HG03045 (cell line): Measurements from ENCODE around the gene NAALADL2.
"Not testable (repeated sequence)": the region's sequence is repeated elsewhere in the genome, so short reads cannot be mapped to it uniquely, and the experiment has no call there.

Experiments used
- ATAC-seq: cut with Tn5 transposase; IDR thresholded peaks from one replicate; pipeline ENCODE4 v1.9.1; 2021; ENCODE audit warnings: mild to moderate bottlenecking, moderate library complexity; ENCODE audit not compliant: unreplicated experiment

The NAALADL2 gene

DNA sequence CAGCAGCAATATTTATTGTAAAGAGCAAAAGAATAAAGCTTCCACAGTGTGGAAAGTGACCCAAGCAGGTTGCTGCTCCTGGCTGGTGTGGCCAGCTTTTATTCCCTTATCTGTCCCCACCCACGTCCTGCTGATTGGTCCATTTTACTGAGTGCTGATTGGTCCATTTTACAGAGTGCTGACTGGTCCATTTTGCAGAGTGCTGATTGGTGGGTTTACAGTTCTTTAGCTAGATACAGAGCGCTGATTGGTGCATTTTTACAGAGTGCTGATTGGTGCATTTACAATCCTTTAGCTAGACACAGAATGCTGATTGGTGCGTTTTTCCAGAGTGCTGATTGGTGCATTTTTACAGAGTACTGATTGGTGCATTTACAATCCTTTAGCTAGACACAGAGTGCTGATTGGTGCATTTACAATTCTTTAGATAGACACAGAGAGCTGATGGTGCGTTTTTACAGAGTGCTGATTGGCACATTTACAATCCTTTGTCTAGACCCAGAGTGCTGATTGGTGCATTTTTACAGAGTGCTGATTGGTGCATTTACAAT lies 601.8 kb downstream of the NAALADL2 start:
- ATAC-seq: not testable (repeated sequence)

DNA sequence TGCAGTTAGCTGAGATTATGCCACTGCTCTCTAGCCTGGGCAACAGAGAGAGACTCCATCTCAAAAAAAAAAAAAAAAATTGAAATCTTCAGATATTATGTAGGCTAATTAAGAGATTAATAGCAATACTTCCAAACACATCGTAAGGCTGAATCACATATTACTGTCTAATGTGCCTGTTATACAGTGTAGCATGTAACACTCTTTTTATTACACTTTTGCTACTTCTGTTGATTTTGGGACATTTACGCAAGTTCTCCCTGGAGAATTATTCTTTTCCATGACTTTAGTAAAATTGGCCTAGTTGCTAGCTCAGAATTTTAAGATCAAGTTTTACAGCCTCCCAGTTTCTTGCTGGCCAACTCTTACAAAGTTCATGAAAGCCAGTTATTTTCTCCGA lies 605.2 kb downstream of the NAALADL2 start:
- ATAC-seq: no peak

DNA sequence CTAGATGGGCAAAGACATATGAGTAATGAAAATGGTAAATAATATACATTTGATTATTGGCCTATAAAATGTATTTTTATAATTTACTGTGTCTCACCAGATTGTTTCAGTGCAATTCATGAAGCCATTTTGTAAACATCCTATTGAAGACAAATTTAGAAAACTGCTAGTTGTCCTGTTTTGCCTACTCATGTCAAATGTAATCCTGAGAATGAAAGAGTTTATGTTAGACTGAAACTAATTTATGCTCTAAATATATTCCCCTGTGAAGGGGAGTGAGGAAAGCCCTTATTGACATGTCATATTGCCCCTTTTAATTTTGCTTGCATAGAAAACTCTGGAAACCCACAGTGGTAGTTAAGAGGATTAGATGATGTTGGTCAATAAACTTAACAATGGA lies 610.0 kb downstream of the NAALADL2 start:
- no peak for ATAC-seq

DNA sequence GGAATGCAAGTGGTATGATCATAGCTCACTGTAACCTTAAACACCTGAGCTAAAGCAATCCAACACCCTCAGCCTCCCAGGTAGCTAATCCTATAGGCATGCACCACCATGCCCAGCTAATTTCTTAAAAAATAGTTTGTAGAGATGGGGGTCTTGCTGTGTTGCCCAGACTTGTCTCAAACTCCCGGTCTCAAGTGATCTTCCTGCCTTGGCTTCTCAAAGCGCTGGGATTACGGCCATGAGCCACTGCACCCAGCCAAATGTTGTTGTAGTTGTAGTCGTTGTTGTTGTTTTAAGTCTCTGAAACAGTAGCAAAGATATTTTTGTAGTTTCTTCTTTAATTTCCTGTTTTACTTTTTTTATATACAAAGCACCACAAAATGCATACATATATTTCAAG lies 616.6 kb downstream of the NAALADL2 start:
- no peak for ATAC-seq

DNA sequence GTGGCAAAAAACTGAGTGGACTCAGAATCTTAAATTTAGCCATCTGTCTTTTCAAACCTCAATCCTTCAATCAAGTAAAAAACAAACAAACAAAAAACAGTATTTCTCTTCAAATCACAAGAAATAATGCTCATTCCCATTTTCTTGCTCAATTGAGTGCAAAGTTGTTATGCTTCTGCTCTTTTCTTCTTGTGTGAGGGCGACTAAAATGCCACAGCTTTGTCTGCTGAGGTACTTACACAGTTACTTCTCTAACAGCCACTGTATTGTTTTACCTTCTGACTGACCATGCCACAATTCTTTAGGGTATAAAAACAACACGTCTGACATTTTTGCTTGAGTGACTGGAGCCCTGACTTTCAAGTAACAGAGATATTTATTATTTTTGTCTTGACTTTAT lies 617.4 kb downstream of the NAALADL2 start:
- no peak for ATAC-seq

DNA sequence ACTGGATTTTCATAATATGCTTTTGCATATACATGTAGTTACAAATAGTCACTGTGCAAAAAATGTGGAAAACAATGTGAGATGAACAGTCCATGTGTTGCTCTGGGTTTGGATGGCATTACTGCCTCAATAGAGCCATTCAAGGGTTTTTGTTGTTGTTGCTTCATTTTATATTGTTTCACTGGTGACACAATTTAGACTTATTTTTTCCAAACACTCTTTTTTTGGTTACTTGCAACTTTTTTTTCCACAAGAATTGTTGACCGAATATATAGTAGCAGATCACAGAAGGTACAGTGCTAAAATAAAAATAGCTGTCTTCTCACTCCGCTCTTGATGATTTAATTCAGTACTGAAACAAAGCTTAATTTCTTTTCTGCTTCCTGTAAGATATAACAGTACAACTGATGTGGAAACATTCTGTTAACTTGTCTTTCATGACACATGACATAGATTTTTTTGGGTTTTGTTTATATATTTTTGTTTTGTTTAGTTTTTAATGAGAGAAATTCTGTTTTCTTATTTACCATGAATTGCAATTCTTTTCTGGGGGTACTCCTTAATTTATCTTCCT lies 618.6 kb downstream of the NAALADL2 start:
- ATAC-seq: no peak

DNA sequence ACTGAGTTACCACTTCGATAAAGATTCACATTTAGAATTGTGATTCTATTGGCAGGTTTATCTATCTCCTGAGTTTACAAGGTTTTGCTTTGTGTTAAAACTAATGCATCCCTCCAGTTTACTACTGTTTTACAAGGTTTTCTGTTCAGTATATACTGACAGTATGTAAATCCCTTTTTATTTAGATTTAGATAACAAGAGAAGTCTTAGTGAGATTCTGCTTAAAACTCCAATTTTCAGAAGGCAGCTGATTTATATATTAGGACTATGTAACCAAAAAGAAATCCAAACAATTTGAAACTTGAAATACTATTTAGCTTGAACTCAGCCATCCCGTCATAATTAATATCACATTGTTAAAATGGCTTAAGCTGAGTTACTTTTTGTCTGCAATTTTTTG lies 619.2 kb downstream of the NAALADL2 start:
- ATAC-seq: no peak

DNA sequence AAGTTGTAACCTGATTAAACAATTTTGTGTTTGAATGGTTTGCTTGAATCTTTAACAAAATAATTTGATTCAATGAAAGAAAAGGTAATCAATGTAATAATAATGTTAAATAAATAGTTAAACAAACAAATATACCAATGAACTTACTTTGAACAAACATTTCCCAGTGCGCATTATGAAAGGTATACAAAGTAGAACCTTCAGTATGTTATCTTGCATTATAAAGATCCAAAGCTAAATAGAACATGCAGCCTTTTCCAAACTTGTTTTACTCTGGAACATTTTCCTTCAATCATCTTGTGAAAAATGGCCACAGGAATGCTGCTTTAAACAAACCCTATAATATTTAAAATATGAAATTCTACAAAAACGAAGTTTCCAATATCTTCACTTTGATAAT lies 620.0 kb downstream of the NAALADL2 start:
- ATAC-seq: no peak

DNA sequence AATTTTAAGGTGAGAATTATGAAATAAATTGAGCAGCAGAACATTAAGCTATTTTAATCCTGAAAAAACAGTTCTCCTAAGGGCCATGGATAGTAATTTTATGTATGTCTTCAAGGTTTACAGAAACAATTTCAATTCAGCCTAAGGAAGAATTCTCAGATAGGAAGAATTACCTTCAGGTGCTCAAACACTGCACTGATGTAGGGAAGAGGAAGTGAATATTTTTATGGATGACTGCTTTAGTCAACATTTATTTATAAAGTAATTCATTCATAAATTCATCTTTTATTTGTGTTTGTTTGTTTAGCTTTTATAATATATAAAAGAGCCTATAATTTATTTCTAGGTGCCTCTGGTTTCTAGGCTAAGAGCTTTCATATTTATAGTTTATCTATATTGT lies 620.7 kb downstream of the NAALADL2 start:
- ATAC-seq: no peak

DNA sequence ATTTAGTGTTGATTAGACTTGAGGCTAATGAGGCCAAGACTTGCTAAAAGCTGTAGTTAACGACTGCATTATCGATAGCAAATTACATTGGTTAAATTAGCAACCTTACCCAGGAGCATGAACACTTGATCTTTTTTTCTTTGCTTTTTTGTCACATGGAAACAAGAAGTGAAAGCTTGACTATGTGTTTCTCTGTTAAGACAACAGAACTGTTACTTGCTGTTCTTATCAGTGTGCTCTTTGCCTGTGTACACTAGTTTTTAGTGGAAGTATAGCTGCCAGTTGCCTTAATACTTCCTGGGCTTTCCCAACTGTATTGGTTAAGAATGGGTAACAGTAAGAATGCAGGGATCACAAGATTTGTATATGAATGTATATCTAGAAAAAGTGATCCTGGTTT lies 625.5 kb downstream of the NAALADL2 start:
- no peak for ATAC-seq

DNA sequence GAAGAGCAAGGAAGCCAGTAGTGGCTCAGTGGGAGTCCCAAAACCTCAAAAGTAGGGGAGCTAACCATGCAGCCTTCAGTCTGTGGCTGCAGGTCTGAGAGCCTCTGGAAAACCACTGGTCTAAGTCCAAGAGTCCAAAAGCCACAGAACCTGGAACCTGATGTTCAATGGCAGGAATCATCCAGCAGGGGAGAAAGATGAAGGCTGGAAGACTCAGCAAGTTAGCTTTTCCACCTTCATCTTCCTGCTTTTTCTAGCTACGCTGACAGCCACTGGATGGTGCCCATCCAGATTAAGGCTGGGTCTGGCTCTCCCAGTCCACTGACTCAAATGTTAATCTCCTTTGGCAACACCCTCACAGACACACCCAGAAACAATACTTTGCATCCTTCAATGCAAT lies 626.3 kb downstream of the NAALADL2 start:
- ATAC-seq: no peak

DNA sequence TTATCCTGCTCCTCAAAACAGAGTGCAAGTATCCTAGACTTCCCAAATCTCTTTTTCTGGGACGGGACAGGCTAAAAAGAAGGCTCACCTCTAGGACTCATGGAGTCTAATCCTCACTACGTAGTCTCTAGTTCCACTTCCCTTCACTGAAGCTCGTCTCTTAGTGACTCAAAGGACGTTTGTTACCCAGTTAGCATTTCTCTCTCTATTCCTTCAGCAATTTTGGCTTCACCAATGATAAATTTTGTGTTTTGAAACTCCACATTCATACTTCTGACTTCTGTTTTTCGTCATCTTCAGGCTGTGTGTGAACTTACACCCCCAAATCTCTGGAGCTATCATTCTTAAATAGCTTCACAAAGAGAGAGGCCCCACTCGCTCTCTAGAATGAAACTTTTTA lies 627.1 kb downstream of the NAALADL2 start:
- no peak for ATAC-seq

DNA sequence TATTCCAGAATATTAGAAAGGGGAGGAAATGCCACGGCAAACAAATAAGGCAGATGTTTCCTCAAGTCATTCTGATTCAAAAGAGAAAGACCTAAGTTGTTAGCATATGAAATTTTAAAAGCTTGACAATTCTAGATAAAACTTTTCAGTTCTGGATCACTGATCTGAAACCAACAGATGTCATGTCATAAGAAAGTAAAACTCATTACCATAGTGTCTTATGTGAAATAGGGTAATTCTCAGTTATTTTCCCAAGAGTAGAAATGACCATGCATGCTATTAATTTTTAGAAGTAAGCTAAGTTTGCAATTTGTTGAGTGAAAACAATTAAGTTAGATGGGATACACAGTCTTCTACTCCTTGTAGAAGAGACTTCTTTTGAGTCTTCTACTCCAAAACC lies 630.3 kb downstream of the NAALADL2 start:
- no peak for ATAC-seq

DNA sequence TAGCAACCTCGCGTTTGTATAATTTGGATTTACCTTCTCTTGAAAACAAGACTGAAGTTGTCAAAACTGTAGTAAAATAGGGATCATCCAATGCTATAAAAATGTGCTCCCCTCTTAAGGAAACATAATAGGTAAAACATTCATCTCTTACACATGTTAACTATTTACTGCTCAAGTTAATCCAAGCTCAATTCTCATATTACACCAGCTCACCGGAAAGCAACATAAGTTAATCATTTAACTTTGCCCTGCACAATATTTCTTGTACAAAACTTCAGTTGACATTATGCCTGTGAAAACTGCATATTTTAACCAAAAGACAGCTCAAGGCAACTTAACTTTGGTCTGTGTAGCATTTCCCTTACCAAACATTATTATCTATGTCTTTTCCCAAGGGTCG lies 634.2 kb downstream of the NAALADL2 start:
- ATAC-seq: no peak

DNA sequence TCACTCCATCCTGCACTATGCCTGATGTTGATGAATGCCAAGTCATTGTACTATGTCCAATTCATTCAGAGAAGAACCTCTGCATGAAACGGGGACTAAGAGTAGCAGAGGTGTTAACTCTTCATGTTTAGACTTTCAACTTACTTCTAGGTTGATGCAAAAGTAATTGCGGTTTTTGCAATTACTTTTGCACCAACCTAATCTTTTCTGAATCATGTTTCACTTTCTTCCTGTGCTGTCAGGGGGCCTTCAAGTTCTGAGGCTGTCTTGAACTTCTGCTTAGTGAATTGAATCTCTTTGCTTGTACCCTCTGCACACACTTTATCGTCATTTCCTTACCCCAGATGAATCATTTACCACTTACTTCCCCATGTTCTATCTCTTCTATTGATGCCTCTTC lies 636.2 kb downstream of the NAALADL2 start:
- no peak for ATAC-seq

DNA sequence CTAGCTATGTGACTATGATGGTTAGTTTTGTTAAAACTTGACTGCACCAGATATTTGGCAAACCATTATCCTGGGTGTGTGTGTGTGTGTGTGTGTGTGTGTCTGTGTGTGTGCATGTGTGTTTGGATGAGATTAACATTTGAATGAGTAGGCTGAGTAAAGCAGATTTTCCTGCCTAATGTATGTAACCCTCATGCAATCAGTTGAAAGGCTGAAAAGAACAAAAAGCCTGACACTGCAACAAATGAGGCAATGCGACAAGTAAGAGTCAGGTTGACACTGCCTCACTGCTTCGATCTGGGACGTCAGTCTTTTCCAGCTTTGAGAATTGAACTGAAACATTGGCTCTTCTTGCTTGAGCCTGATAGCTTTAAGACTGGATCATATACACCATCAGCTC lies 643.0 kb downstream of the NAALADL2 start:
- no peak for ATAC-seq

DNA sequence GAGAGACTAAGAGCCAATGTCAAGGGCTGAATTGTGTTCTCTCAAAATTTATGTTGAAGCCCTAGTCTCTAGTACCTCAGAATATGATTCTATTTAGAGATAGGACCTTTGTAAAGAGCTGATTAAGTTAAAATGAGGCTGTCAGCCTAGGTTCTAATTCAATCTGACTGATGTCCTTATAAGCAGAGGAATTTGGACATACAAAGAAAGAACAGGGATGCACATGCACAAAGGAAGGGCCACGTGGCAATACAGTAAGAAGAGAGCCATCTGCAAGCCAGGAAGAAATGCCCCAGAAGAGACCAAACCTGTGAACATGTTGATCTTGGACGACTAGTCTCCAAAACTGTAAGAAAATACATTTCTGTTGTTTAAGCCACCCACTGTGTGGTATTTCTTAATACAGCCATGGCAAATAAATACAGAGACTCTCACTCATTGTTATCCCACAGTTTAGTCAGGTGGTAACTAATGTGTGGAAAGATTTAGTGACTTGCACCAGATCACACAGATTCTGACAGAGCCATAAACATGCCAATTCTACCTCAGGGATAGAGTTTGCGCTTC lies 652.2 kb downstream of the NAALADL2 start:
- no peak for ATAC-seq

DNA sequence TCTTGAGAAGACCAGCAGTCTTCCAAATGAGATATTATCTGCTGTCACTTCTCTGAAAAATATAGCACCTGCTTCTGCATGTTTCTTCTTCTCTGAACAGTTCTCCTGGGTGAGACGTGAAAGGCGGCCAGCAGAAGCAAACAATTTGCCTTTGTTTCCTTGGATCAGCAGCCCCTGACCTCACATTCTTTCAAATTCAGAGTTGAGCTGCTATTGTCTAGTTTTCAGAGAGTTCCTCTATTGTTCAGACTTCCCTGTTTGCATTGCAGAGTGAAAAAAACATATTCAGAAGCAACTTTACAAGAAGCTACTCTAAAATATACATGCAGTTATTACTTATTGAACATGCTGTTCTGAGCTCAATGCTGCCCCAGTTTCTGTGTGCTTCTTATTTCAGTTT lies 653.6 kb downstream of the NAALADL2 start:
- no peak for ATAC-seq

DNA sequence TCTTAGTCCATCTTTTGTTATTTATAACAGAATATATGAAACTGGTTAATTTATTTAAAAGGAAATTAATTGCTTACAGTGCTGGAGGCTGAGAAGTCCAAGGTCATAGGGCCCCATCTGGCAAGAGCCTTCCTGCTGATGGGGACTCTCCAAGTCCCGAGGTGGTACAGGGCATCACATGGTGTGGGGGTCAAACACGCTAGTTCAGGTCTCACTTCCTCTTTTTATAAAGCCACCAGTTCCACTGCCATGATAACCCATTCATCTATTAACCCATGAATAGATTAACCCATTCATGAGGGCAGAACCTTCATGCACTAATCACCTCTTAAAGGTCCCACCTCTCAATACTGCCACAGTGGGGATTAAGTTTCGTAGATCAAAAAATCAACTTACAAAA lies 659.3 kb downstream of the NAALADL2 start:
- ATAC-seq: no peak

DNA sequence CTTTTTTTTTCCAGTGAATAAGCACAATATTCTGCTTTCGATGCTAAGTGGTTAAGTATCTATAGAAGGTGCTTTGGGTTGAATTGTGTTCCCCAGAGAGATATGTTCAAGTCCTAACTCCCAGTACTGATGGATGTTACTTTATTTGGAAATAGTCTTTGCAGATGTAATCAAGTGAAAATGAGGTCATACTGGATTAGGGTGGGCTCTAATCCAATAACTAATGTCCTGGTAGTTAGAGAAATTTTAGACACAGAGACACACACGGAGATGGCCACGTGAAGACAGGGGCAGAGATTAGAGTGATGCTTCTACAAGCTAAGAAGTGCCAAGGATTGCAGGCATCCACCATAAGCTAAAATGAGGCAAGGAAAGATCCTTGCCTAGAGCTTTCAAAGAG lies 662.3 kb downstream of the NAALADL2 start:
- ATAC-seq: no peak

DNA sequence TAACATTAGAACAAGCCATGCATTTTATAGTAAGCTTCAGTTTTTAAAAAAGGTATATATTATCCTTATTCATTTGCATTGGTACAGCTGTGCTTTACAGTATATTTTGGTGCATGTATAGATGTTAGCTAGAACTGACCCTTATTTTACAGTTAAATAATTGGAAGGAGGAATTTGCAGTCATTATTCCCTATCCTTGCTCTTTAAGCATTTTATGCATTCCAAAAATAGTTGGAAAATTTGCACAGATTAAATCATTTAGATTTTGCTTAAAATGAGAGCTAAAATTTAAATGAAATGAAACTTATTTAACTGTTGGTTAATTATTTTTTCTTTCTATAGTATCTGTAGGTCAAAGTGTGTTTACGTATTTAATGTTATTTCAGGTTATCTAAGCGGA lies 667.1 kb downstream of the NAALADL2 start:
- no peak for ATAC-seq

DNA sequence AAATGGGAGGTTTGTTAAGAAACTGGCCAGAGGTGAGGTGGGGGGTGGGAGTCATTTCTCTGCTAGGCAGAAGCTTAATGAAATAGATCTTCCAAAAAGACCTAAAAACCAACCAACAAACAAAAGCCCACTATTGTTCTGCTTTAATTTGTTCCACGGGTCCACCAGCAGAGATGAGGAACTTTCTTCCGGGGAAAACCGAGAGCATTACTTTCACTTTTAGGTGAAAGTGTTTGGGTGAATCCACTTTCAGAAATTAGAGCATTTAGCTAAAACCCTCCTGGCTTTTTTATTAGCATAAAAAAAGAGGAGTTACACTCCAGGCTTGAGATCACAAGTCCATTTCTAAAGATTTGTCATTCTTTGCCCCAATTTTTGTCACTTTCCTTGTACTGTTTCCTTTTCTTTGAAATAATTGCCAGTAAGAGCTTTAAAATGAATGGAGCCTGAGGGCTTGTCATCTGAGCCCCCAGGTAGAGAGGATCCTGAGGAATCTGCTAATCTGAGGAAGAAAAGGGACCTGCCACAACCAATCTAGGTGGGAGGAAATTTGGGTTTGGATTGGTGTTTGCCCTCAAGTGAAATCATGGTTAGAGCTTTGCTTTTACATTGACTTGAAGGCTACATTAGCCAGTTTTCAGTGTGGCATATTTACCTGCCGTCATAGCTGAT lies 667.6 kb downstream of the NAALADL2 start:
- no peak for ATAC-seq
